ENCODE measurements around the gene SPANXA2.
"Not testable (repeated sequence)": the region's sequence is repeated elsewhere in the genome, so short reads cannot be mapped to it uniquely, and the experiment has no call there.

Gene SPANXA2, protein sequence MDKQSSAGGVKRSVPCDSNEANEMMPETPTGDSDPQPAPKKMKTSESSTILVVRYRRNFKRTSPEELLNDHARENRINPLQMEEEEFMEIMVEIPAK

GRCh38 chrX:141589408-141589807 lies at the start of gene SPANXA2:
Gene SPANXA2 (plus strand): TSS chrX:141589708. CDS start chrX:141589768, 60 bp downstream.
- not testable (repeated sequence) for DNase-seq (ENCODE audit: low read depth)

- DNase-seq (ENCODE audit: low read depth), result not testable (repeated sequence)
Observed at GRCh38 chrX:141542551-141542950, 47.0 kb upstream of the SPANXA2 start.

- DNase-seq (ENCODE audit: low read depth), result not testable (repeated sequence)
Observed at GRCh38 chrX:141584638-141585037, 4.9 kb upstream of the SPANXA2 start, which contains the start of gene SPANXA1. Gene SPANXA1 (minus strand): TSS chrX:141584738. CDS start chrX:141584678, 60 bp downstream.

GRCh38 chrX:141609111-141609510 lies 19.6 kb downstream of the SPANXA2 start:
- no peak for DNase-seq (ENCODE audit: low read depth)

DNA sequence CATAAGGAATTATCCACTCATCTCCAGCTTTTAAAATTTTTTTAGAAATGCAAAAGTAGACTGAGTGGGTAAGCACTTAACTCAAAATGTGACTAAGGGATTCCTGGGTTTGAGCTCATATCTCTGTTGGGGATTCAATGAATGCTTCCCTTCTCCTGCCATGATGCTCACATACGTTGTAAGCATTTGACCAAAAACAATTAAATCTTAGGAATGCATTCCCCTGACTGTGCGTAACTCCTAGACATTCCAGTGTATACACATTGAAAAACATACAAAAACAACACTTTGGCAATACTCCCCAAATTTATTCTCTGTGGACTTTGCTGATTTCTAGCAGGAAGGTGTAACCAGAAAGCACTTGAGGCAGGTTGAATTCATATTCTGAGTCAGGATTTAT lies 29.8 kb downstream of the SPANXA2 start:
- no peak for DNase-seq (ENCODE audit: low read depth)

DNA sequence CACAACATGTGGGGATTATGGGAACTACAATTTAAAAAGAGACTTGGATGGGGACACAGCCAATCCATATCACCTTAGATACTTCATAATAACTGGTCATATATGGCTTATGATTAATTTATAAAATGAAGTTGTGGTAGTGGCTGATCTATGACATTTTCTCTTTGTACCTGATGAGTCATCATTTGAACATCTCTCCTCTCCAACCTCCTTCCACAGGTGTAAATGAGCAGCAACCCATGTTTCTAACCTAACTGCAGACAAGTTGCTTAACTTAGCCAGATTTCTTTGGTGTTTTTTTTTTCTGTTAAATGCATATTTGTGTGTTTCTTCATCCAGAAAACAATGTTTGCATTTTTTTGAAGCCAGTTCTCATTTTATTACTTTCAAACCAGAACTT lies 42.6 kb downstream of the SPANXA2 start:
- DNase-seq (ENCODE audit: low read depth), result no peak

- DNase-seq (ENCODE audit: low read depth), result no peak
Observed at GRCh38 chrX:141638550-141638949, 49.0 kb downstream of the SPANXA2 start.

Data from activated T-cell treated with anti-CD3 and anti-CD28 coated beads for 48 hours (primary cell).